Glutamatergic neuron (in vitro differentiated cells): ENCODE data around the gene SLC26A1. TPM values are rescaled to one million over a fixed set of nuclear protein-coding genes. Genes with fewer than 3 reads are reported as not detected.

Experiments
- DNase-seq: peaks from one replicate; pipeline ENCODE4 v3.0.0; 2022
- H3K27ac Mint-ChIP-seq: one replicate; pipeline ENCODE4 v1.8.0; 2020; ENCODE audit warnings: mild to moderate bottlenecking, mixed read lengths, inconsistent platforms; ENCODE audit not compliant: unreplicated experiment
- H3K27me3 Mint-ChIP-seq: one replicate; pipeline ENCODE4 v1.8.0; 2020; ENCODE audit warnings: mild to moderate bottlenecking, moderate library complexity, mixed read lengths, inconsistent platforms; ENCODE audit not compliant: unreplicated experiment
- H3K36me3 Mint-ChIP-seq: one replicate; pipeline ENCODE4 v1.8.0; 2020; ENCODE audit warnings: mild to moderate bottlenecking, mixed read lengths, inconsistent platforms; ENCODE audit not compliant: unreplicated experiment
- H3K4me1 Mint-ChIP-seq: one replicate; pipeline ENCODE4 v1.8.0; 2020; ENCODE audit warnings: mild to moderate bottlenecking, low read depth, mixed read lengths, inconsistent platforms; ENCODE audit not compliant: unreplicated experiment
- H3K4me3 Mint-ChIP-seq: one replicate; pipeline ENCODE4 v1.8.0; 2020; ENCODE audit warnings: mild to moderate bottlenecking, mixed read lengths, inconsistent platforms; ENCODE audit not compliant: unreplicated experiment
- H3K9me3 Mint-ChIP-seq: one replicate; pipeline ENCODE4 v1.8.0; 2020; ENCODE audit warnings: mild to moderate bottlenecking, moderate library complexity, mixed read lengths, inconsistent platforms; ENCODE audit not compliant: unreplicated experiment
- total RNA-seq: library from RNA; stranded (reverse); fragmentation: NEBNext Ultra II Directional; extraction: Animal tissue kit (Norgen Biotek cat#: 25700); gene quantifications from one replicate; pipeline ENCODE4 v1.2.1, GENCODE V29; 2021; ENCODE audit not compliant: unreplicated experiment
- TF ChIP-seq, protein P1 (sequence below): fragments of 200-600 bp; sonication (generic); IDR thresholded peaks from one replicate; pipeline ENCODE4 v1.5.0; 2021; ENCODE audit not compliant: partially characterized antibody, unreplicated experiment

The SLC26A1 gene
- total RNA-seq, 1 donor from 2014 or later, result 0.54 TPM

DNA sequence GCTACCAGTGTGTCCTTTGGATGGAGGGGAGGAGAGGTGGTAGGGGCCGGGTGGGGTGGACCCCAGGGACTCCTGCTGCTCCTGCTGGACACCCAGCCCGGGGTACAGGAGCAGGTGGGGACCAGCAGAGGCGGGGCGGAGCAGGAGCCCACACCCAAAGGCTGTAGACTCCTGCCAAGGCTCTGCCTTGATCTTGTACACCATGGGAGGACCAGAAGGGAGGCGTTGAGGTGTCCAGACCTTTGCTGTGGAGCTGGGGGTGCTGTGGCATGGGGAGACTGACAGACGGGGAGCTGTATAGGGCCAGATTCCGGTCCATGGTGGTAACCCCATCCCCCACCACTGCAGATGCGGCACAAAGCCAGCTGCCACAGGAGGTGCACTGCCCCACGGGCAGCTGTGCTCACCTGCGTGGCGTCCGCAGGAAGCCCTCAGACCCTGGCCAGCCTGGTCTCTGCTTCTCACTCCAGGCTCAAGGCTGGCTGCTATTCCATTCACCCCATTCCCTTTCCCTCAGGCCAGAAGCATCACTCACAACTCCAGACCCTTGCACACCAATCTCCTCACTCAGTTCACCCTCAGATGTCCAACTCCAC is 5.0 kb upstream of the SLC26A1 start:
- peak overlapping the region; percentile 46 for H3K4me3 Mint-ChIP-seq
- peaks cover 14% of the 10 kb centered on the region for H3K27me3 Mint-ChIP-seq
- no peak for DNase-seq
- H3K36me3 Mint-ChIP-seq, result no peaks in the 10 kb centered on the region
- TF ChIP-seq, protein P1, sequence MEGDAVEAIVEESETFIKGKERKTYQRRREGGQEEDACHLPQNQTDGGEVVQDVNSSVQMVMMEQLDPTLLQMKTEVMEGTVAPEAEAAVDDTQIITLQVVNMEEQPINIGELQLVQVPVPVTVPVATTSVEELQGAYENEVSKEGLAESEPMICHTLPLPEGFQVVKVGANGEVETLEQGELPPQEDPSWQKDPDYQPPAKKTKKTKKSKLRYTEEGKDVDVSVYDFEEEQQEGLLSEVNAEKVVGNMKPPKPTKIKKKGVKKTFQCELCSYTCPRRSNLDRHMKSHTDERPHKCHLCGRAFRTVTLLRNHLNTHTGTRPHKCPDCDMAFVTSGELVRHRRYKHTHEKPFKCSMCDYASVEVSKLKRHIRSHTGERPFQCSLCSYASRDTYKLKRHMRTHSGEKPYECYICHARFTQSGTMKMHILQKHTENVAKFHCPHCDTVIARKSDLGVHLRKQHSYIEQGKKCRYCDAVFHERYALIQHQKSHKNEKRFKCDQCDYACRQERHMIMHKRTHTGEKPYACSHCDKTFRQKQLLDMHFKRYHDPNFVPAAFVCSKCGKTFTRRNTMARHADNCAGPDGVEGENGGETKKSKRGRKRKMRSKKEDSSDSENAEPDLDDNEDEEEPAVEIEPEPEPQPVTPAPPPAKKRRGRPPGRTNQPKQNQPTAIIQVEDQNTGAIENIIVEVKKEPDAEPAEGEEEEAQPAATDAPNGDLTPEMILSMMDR, result no peak
- peaks cover 3% of the 10 kb centered on the region for H3K4me1 Mint-ChIP-seq
- peaks cover 6% of the 10 kb centered on the region for H3K9me3 Mint-ChIP-seq
- peak overlapping the region; percentile 9 for H3K27ac Mint-ChIP-seq

DNA sequence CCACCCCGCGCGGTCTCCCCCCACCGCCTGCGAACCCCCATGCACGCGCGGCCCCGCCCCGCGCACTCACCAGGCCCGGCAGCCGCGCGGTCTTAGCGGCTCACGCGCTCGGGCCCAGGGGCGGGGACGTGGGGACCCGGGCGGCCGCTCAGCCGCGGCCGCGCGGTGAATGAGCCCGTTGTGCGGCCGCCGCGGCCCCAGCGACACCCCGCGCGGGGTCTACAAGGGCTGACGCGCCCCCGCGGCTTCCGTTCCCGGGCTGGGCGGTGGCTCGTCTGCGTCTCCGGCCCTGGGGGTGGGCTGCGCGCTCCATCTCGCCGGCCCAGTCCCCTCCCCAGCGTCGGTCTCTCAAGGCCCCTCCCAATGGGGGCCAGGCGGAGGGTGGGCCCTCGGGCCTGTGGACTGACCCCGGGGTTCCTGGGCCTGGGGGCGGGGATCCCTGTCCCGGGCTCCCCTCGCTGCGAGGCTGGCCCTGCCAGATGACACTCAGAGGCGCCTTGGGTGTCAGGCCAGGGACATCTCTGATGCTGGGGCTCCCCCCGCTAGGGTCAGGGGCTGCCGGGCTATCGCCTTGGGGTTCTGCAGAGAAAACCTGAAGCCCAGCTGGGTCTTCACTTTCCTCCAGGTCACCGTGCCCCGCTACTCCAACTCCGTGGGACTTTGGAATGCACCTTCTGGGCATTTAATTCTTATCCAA is 4.3 kb upstream of the SLC26A1 start:
- peaks cover 3% of the 10 kb centered on the region for H3K4me1 Mint-ChIP-seq
- DNase-seq, result no peak
- peaks cover 6% of the 10 kb centered on the region for H3K9me3 Mint-ChIP-seq
- peak overlapping the region; percentile 46 for H3K4me3 Mint-ChIP-seq
- TF ChIP-seq, protein P1, result no peak
- H3K27me3 Mint-ChIP-seq, result peaks cover 14% of the 10 kb centered on the region
- H3K27ac Mint-ChIP-seq, result no peak overlapping the region
- no peaks in the 10 kb centered on the region for H3K36me3 Mint-ChIP-seq

DNA sequence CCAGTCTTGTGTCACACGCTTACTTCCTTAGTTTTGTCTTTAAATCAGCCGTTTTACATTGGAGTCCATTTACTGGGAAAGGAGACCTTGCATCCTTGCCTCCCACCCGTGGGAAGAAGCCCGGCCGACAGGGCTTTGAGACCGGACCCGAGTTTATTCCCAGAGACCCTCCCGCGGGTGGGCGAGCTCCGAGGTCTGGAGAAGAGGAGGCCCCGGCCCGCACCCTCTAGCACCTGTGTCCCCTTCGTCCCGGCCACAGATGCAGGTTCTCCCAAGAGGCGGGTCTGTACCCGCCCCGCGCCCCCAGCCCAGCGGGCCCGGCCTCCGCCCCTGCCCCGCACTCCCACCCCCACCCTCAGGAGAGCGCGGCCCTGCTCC is 3.8 kb upstream of the SLC26A1 start:
- Mint-ChIP-seq H3K27ac (no peak overlapping the region), H3K4me1 (peaks cover 3% of the 10 kb centered on the region), H3K36me3 (no peaks in the 10 kb centered on the region), H3K27me3 (peaks cover 14% of the 10 kb centered on the region), H3K9me3 (peaks cover 6% of the 10 kb centered on the region), H3K4me3 (peak overlapping the region; percentile 49)
- no peak for DNase-seq
- TF ChIP-seq, protein P1, result no peak

DNA sequence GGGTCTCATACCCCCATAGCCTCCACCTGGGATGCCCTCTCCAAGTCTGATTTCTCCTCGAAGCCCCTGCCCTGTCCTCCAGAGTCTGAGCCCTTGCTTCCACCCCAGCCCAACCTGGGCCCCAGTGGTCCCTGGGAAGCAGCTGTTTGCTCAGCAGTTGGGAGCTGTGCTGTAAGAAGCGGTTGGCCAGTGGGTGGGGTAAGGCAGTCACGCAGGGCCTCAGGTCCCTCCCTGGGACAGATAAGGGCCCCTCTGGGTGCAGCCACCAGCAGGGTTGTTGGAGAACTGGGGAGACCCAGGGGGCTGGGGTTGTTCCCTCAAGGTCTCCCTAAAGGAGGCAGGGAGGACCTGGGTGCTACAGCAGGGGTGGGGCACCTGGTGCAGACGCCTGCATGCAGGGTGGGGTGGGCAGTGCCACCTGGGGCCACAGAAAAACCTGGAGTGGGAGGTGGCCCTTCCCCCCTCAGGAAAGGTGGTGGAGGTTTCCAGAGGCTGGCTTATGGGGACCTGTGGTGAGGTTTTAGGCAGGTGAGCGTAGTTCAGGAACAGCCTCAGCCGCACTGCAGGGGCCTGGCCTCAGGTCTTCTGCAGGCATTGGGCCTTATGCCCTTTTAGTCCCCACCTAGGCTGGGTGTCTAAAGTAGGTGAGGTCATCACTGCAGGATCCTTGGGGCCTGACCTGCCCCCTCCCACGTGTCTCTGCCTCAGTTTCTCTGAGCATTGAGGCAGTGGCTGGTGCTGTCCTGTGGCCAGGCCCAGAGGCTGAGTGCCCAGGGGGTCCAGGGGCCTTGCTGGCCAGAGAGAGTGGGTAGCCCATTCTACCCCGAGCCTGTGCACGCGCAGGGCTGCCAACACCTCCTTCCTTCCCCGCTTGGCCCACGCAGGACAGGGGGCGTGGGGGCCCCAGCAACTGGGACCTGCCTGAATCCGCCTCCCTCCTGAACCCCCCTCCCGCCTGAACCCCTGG is 3.1 kb upstream of the SLC26A1 start:
- DNase-seq, result no peak
- H3K27me3 Mint-ChIP-seq, result peaks cover 14% of the 10 kb centered on the region
- no peaks in the 10 kb centered on the region for H3K36me3 Mint-ChIP-seq
- TF ChIP-seq, protein P1, result no peak
- H3K4me1 Mint-ChIP-seq, result peaks cover 3% of the 10 kb centered on the region
- peaks cover 6% of the 10 kb centered on the region for H3K9me3 Mint-ChIP-seq
- H3K27ac Mint-ChIP-seq, result no peak overlapping the region
- H3K4me3 Mint-ChIP-seq, result no peak overlapping the region
